HepG2 (cell line): ENCODE results near the gene RPS25. TPM values are rescaled to one million over a fixed set of nuclear protein-coding genes. Genes with fewer than 3 reads are reported as not detected.

Experiments
- ATF3 ChIP-seq: sonication (generic); formaldehyde crosslinking; IDR thresholded peaks from 2 replicates; pipeline ENCODE4 v1.4.0; 2020; ENCODE audit warnings: missing genetic modification reagents
- GTF2F1 ChIP-seq: fragments of 150-350 bp; IDR thresholded peaks from 2 replicates; pipeline ENCODE4 v1.6.1; 2014; ENCODE audit warnings: low read length
- NFE2 ChIP-seq: sonication (generic); formaldehyde crosslinking; IDR thresholded peaks from 2 replicates; pipeline ENCODE4 v1.4.0; 2020; ENCODE audit warnings: missing genetic modification reagents
- SP140L ChIP-seq: sonication (generic); formaldehyde crosslinking; IDR thresholded peaks from 2 replicates; pipeline ENCODE4 v1.4.0; 2020; ENCODE audit warnings: missing genetic modification reagents, borderline replicate concordance
- SSRP1 ChIP-seq: IDR thresholded peaks from 2 replicates; pipeline ENCODE4 v1.6.1; 2016; ENCODE audit warnings: control low read depth
- THAP9 ChIP-seq: sonication (generic); formaldehyde crosslinking; IDR thresholded peaks from 2 replicates; pipeline ENCODE4; 2020; ENCODE audit warnings: missing genetic modification reagents, mild to moderate bottlenecking, borderline replicate concordance
- TP53 ChIP-seq: sonication (generic); formaldehyde crosslinking; conservative IDR thresholded peaks from 2 replicates; pipeline ENCODE4 v1.4.0; 2020; ENCODE audit warnings: missing genetic modification reagents
- ZBTB7B ChIP-seq: sonication (generic); formaldehyde crosslinking; IDR thresholded peaks from 2 replicates; pipeline ENCODE4 v1.4.0; 2020; ENCODE audit warnings: missing genetic modification reagents
- ZNF253 ChIP-seq: sonication (generic); formaldehyde crosslinking; IDR thresholded peaks from 2 replicates; pipeline ENCODE4 v1.8.0; 2022; ENCODE audit warnings: mild to moderate bottlenecking, missing genetic modification reagents, borderline replicate concordance
- ZNF563 ChIP-seq: sonication (generic); formaldehyde crosslinking; IDR thresholded peaks from 2 replicates; pipeline ENCODE4 v1.8.0; 2022; ENCODE audit warnings: mild to moderate bottlenecking, moderate library complexity, missing genetic modification reagents
- ZNF646 ChIP-seq: sonication (generic); formaldehyde crosslinking; IDR thresholded peaks from 2 replicates; pipeline ENCODE4 v1.9.0; 2021; ENCODE audit warnings: mild to moderate bottlenecking, missing genetic modification reagents
- polyA plus RNA-seq, 8 experiments: library from polyadenylated mRNA; depleted of rRNA in 3 of 8; stranded (reverse) in 7 of 8; unstranded in 1 of 8; fragments of >200 nt; fragmentation: Illumina TruSeq in 4 of 8; extraction: Trizol in 4 of 8; gene quantifications; 2 replicates each; pipeline versions ENCODE4 v1.2.1 to v1.2.3, GENCODE V29; 2011 to 2016; ENCODE audit warnings: low read depth in 4 of 8, missing spikeins in 1 of 8, mixed read lengths in 1 of 8; ENCODE audit not compliant: insufficient read depth in 1 of 8
- total RNA-seq, 5 experiments: library from RNA; depleted of rRNA; stranded (reverse); fragments of >200 nt; fragmentation: Illumina TruSeq; extraction: Trizol; gene quantifications; 2 replicates each; pipeline ENCODE4 v1.2.3, GENCODE V29; 2016; ENCODE audit warnings: low read depth in 1 of 5
- TF ChIP-seq, protein P1 (sequence below): sonication (generic); formaldehyde crosslinking; IDR thresholded peaks from 2 replicates; pipeline ENCODE4 v1.9.0; 2021; ENCODE audit warnings: missing genetic modification reagents, mild to moderate bottlenecking, borderline replicate concordance
- TF ChIP-seq, protein P2 (sequence below): sonication (generic); formaldehyde crosslinking; conservative IDR thresholded peaks from 2 replicates; pipeline ENCODE4 v1.8.1; 2023; ENCODE audit warnings: missing genetic modification reagents
- TF ChIP-seq, protein P3 (sequence below): sonication (generic); formaldehyde crosslinking; IDR thresholded peaks from 2 replicates; pipeline ENCODE4 v1.4.0; 2020; ENCODE audit warnings: low read depth, mild to moderate bottlenecking, missing genetic modification reagents

RPS25 gene
- total and polyA plus RNA-seq, 2 of the 13 experiments (the other 11 are each of a cell fraction or from before 2014, with no cell fraction given), result 839 to 1,415 TPM

GRCh38 chr11:119030329-119031047 is 12.3 kb upstream of the RPS25 start, which contains the start of gene SLC37A4 (continued):
- no peak for TF ChIP-seq ZNF253 (CRISPR knock-in tag)
- TF ChIP-seq, protein P1, sequence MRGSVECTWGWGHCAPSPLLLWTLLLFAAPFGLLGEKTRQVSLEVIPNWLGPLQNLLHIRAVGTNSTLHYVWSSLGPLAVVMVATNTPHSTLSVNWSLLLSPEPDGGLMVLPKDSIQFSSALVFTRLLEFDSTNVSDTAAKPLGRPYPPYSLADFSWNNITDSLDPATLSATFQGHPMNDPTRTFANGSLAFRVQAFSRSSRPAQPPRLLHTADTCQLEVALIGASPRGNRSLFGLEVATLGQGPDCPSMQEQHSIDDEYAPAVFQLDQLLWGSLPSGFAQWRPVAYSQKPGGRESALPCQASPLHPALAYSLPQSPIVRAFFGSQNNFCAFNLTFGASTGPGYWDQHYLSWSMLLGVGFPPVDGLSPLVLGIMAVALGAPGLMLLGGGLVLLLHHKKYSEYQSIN, result no peak
- peak; percentile 33; the same call in 1 of the 2 replicates for TF ChIP-seq ZBTB7B (CRISPR knock-in tag)
- no peak; the same call in 1 of the 2 replicates for TF ChIP-seq ZNF563 (CRISPR knock-in tag)
- peak; percentile 57; the same call in 1 of the 2 replicates for TF ChIP-seq THAP9 (CRISPR knock-in tag)
- TF ChIP-seq SP140L (CRISPR knock-in tag), result peak; percentile 59; the same call in 1 of the 2 replicates
- TF ChIP-seq ZNF646 (CRISPR knock-in tag), result no peak
- peak; percentile 36; the same call in 1 of the 2 replicates for TF ChIP-seq ATF3 (CRISPR knock-in tag)
- peak; percentile 47; the same call in 1 of the 2 replicates for TF ChIP-seq SSRP1 (CRISPR knock-in tag)
- TF ChIP-seq, protein P2, sequence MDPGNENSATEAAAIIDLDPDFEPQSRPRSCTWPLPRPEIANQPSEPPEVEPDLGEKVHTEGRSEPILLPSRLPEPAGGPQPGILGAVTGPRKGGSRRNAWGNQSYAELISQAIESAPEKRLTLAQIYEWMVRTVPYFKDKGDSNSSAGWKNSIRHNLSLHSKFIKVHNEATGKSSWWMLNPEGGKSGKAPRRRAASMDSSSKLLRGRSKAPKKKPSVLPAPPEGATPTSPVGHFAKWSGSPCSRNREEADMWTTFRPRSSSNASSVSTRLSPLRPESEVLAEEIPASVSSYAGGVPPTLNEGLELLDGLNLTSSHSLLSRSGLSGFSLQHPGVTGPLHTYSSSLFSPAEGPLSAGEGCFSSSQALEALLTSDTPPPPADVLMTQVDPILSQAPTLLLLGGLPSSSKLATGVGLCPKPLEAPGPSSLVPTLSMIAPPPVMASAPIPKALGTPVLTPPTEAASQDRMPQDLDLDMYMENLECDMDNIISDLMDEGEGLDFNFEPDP (CRISPR knock-in tag), result no peak
- TF ChIP-seq, protein P3, sequence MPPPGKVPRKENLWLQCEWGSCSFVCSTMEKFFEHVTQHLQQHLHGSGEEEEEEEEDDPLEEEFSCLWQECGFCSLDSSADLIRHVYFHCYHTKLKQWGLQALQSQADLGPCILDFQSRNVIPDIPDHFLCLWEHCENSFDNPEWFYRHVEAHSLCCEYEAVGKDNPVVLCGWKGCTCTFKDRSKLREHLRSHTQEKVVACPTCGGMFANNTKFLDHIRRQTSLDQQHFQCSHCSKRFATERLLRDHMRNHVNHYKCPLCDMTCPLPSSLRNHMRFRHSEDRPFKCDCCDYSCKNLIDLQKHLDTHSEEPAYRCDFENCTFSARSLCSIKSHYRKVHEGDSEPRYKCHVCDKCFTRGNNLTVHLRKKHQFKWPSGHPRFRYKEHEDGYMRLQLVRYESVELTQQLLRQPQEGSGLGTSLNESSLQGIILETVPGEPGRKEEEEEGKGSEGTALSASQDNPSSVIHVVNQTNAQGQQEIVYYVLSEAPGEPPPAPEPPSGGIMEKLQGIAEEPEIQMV (CRISPR knock-in tag), result peak; percentile 73; the same call in 1 of the 2 replicates
- no peak for TF ChIP-seq NFE2 (CRISPR knock-in tag)
- no peak for TF ChIP-seq TP53
- no peak for TF ChIP-seq GTF2F1
